IPS-20b (cell line): ENCODE results near the gene TBL2.
"Not testable (repeated sequence)": the region's sequence is repeated elsewhere in the genome, so short reads cannot be mapped to it uniquely, and the experiment has no call there.

Source experiments
- H3K27ac ChIP-seq: one replicate; pipeline ENCODE4 v1.5.1; 2013; ENCODE audit warnings: low read length
- H3K27me3 ChIP-seq: 2 replicates; pipeline ENCODE4 v1.6.1; 2013; ENCODE audit warnings: mild to moderate bottlenecking, low read length, inconsistent platforms; ENCODE audit not compliant: insufficient read depth
- H3K36me3 ChIP-seq: 2 replicates; pipeline ENCODE4 v1.6.1; 2013; ENCODE audit warnings: low read depth, mild to moderate bottlenecking, inconsistent platforms, low read length, moderate library complexity; ENCODE audit not compliant: insufficient read depth
- H3K4me1 ChIP-seq: 2 replicates; pipeline ENCODE4 v1.6.1; 2013; ENCODE audit warnings: mild to moderate bottlenecking, control low read depth, inconsistent platforms, low read length, moderate library complexity; ENCODE audit not compliant: insufficient read depth
- H3K4me3 ChIP-seq: 2 replicates; pipeline ENCODE4 v1.5.1; 2013; ENCODE audit warnings: mild to moderate bottlenecking, low read length, inconsistent platforms
- H3K9ac ChIP-seq: 2 replicates; pipeline ENCODE4 v1.6.1; 2013; ENCODE audit warnings: low read depth, mild to moderate bottlenecking, inconsistent platforms, low read length, moderate library complexity
- H3K9me3 ChIP-seq: 2 replicates; pipeline ENCODE4 v1.6.1; 2013; ENCODE audit warnings: mild to moderate bottlenecking, low read depth, low read length, inconsistent platforms; ENCODE audit not compliant: insufficient read depth

TBL2 gene

GRCh38 chr7:73581006-73581405 lies 2.6 kb upstream of the TBL2 start:
- H3K9ac ChIP-seq, H3K4me1 ChIP-seq, H3K36me3 ChIP-seq, H3K4me3 ChIP-seq, H3K9me3 ChIP-seq, H3K27ac ChIP-seq: not testable (repeated sequence)
- peaks cover 58% of the 10 kb centered on the region for H3K27me3 ChIP-seq

- no peak overlapping the region for H3K27ac ChIP-seq
- peaks cover 21% of the 10 kb centered on the region for H3K36me3 ChIP-seq
Observed at GRCh38 chr7:73577627-73578341, 595 bp downstream of the TBL2 start.

GRCh38 chr7:73573791-73574190 lies 4.6 kb downstream of the TBL2 start:
- Histone ChIP-seq H3K36me3 (peaks cover 57% of the 10 kb centered on the region), H3K4me1 (peaks cover 2% of the 10 kb centered on the region; the same call in 1 of the 2 replicates), H3K4me3 (no peak overlapping the region), H3K27me3 (peaks cover 8% of the 10 kb centered on the region), H3K9ac (no peak overlapping the region), H3K9me3 (no peaks in the 10 kb centered on the region), H3K27ac (no peak overlapping the region)

More at GRCh38 chr7:73577627-73578341, 595 bp downstream of the TBL2 start:
- Histone ChIP-seq H3K9me3 (no peaks in the 10 kb centered on the region), H3K9ac (peak overlapping the region; percentile 87), H3K27me3 (peaks cover 28% of the 10 kb centered on the region), H3K4me1 (peaks cover 2% of the 10 kb centered on the region; the same call in 1 of the 2 replicates), H3K4me3 (peak overlapping the region; percentile 85)

GRCh38 chr7:73573276-73573675 lies 5.1 kb downstream of the TBL2 start:
- H3K4me3 ChIP-seq = no peak overlapping the region
- peaks cover 8% of the 10 kb centered on the region for H3K27me3 ChIP-seq
- H3K36me3 ChIP-seq = peaks cover 57% of the 10 kb centered on the region
- H3K9me3 ChIP-seq = no peaks in the 10 kb centered on the region
- H3K27ac ChIP-seq = no peak overlapping the region
- no peak overlapping the region for H3K9ac ChIP-seq
- peaks cover 2% of the 10 kb centered on the region; the same call in 1 of the 2 replicates for H3K4me1 ChIP-seq

GRCh38 chr7:73572767-73573186 lies 5.6 kb downstream of the TBL2 start:
- peaks cover 57% of the 10 kb centered on the region for H3K36me3 ChIP-seq
- peaks cover 2% of the 10 kb centered on the region; the same call in 1 of the 2 replicates for H3K4me1 ChIP-seq
- no peaks in the 10 kb centered on the region for H3K9me3 ChIP-seq
- H3K27me3 ChIP-seq = peaks cover 5% of the 10 kb centered on the region
- no peak overlapping the region for H3K27ac ChIP-seq
- no peak overlapping the region for H3K4me3 ChIP-seq
- no peak overlapping the region for H3K9ac ChIP-seq

GRCh38 chr7:73570977-73571376 lies 7.4 kb downstream of the TBL2 start:
- Histone ChIP-seq H3K36me3 (peaks cover 57% of the 10 kb centered on the region), H3K9ac (no peak overlapping the region), H3K4me1 (no peaks in the 10 kb centered on the region), H3K4me3 (no peak overlapping the region), H3K27ac (no peak overlapping the region), H3K27me3 (no peaks in the 10 kb centered on the region), H3K9me3 (no peaks in the 10 kb centered on the region)

GRCh38 chr7:73570521-73570920 lies 7.9 kb downstream of the TBL2 start:
- Histone ChIP-seq H3K27me3 (no peaks in the 10 kb centered on the region), H3K4me3 (no peak overlapping the region), H3K27ac (no peak overlapping the region), H3K9ac (no peak overlapping the region), H3K36me3 (peaks cover 57% of the 10 kb centered on the region), H3K9me3 (no peaks in the 10 kb centered on the region), H3K4me1 (no peaks in the 10 kb centered on the region)

GRCh38 chr7:73569042-73569608 lies 9.3 kb downstream of the TBL2 start:
- Histone ChIP-seq H3K9me3 (no peaks in the 10 kb centered on the region), H3K4me3 (no peak overlapping the region), H3K9ac (no peak overlapping the region), H3K4me1 (peaks cover 4% of the 10 kb centered on the region; the same call in 1 of the 2 replicates), H3K27me3 (no peaks in the 10 kb centered on the region), H3K27ac (no peak overlapping the region), H3K36me3 (peaks cover 50% of the 10 kb centered on the region)

GRCh38 chr7:73567846-73568685 lies 10.3 kb downstream of the TBL2 start:
- Histone ChIP-seq H3K27ac (no peak overlapping the region), H3K36me3 (peaks cover 39% of the 10 kb centered on the region), H3K4me3 (no peak overlapping the region), H3K9ac (no peak overlapping the region), H3K9me3 (no peaks in the 10 kb centered on the region), H3K4me1 (peaks cover 4% of the 10 kb centered on the region; the same call in 1 of the 2 replicates), H3K27me3 (no peaks in the 10 kb centered on the region)

- Histone ChIP-seq H3K9ac (no peak overlapping the region), H3K27me3 (no peaks in the 10 kb centered on the region), H3K36me3 (peaks cover 30% of the 10 kb centered on the region), H3K4me1 (peaks cover 4% of the 10 kb centered on the region; the same call in 1 of the 2 replicates), H3K27ac (no peak overlapping the region), H3K4me3 (no peak overlapping the region), H3K9me3 (no peaks in the 10 kb centered on the region)
Observed at GRCh38 chr7:73567140-73567539, 11.2 kb downstream of the TBL2 start.

- H3K36me3 ChIP-seq = peaks cover 25% of the 10 kb centered on the region
- not testable (repeated sequence) for H3K27ac ChIP-seq, H3K9ac ChIP-seq, H3K27me3 ChIP-seq, H3K4me3 ChIP-seq, H3K4me1 ChIP-seq, H3K9me3 ChIP-seq
Observed at GRCh38 chr7:73566431-73566830, 11.9 kb downstream of the TBL2 start.
